Activated CD4-positive, alpha-beta T cell treated with anti-CD3 and anti-CD28 coated beads, Interleukin-2, Interleukin-4, amounts not matched to agents 100 ng/mL and 50 ng/mL, durations not matched to agents 16 hours and 8 hours (primary cell): ENCODE measurements around the gene CHRM1.

ENCODE experiments used
- DNase-seq: peaks from one replicate; pipeline ENCODE4 v3.0.0-alpha.2; 2020; ENCODE audit warnings: low spot score

The CHRM1 gene

GRCh38 chr11:62905296-62905695 is 15.9 kb downstream of the CHRM1 start:
- DNase-seq: no peak

GRCh38 chr11:62902932-62903331 is 18.2 kb downstream of the CHRM1 start:
- DNase-seq: no peak

- DNase-seq: no peak
Measured at GRCh38 chr11:62898027-62898426, 23.1 kb downstream of the CHRM1 start.

- DNase-seq: no peak
Measured at GRCh38 chr11:62897311-62897710, 23.9 kb downstream of the CHRM1 start.

- no peak for DNase-seq
Measured at GRCh38 chr11:62896049-62896448, 25.1 kb downstream of the CHRM1 start.

- DNase-seq: no peak
Measured at GRCh38 chr11:62895501-62895900, 25.7 kb downstream of the CHRM1 start.

GRCh38 chr11:62892077-62892922 is 28.9 kb downstream of the CHRM1 start:
- DNase-seq: no peak

GRCh38 chr11:62889484-62890437 is 31.4 kb downstream of the CHRM1 start:
- no peak for DNase-seq

- DNase-seq: no peak
Measured at GRCh38 chr11:62889126-62889483, 32.1 kb downstream of the CHRM1 start.

- DNase-seq: no peak
Measured at GRCh38 chr11:62888406-62888805, 32.8 kb downstream of the CHRM1 start.

GRCh38 chr11:62885137-62885750 is 35.9 kb downstream of the CHRM1 start:
- DNase-seq: no peak

GRCh38 chr11:62883673-62884072 is 37.5 kb downstream of the CHRM1 start:
- no peak for DNase-seq

- no peak for DNase-seq
Measured at GRCh38 chr11:62882788-62883501, 38.2 kb downstream of the CHRM1 start.

- no peak for DNase-seq
Measured at GRCh38 chr11:62882431-62882749, 38.8 kb downstream of the CHRM1 start.

GRCh38 chr11:62881579-62882430 is 39.4 kb downstream of the CHRM1 start:
- peak; percentile 96 for DNase-seq

- DNase-seq: peak; percentile 91
Measured at GRCh38 chr11:62880803-62881578, 40.2 kb downstream of the CHRM1 start, which contains the start of gene SLC3A2. SLC3A2 (plus strand) TSS chr11:62880896; CDS start chr11:62881024, 128 bp downstream.

- DNase-seq: no peak
Measured at GRCh38 chr11:62880231-62880802, 40.8 kb downstream of the CHRM1 start.

GRCh38 chr11:62879235-62879978 is 41.8 kb downstream of the CHRM1 start:
- DNase-seq: no peak

GRCh38 chr11:62876712-62877111 is 44.5 kb downstream of the CHRM1 start:
- no peak for DNase-seq
